NCI-H345 treated with DMSO at 0.1 percent for 48 hours (cell line): ENCODE data around the gene INSRR.

Experiments used
- DNase-seq: peaks from one replicate; lab custom pipeline; 2025; ENCODE audit not compliant: unreplicated experiment; lab: John Stamatoyannopoulos, UW

The INSRR gene

DNA sequence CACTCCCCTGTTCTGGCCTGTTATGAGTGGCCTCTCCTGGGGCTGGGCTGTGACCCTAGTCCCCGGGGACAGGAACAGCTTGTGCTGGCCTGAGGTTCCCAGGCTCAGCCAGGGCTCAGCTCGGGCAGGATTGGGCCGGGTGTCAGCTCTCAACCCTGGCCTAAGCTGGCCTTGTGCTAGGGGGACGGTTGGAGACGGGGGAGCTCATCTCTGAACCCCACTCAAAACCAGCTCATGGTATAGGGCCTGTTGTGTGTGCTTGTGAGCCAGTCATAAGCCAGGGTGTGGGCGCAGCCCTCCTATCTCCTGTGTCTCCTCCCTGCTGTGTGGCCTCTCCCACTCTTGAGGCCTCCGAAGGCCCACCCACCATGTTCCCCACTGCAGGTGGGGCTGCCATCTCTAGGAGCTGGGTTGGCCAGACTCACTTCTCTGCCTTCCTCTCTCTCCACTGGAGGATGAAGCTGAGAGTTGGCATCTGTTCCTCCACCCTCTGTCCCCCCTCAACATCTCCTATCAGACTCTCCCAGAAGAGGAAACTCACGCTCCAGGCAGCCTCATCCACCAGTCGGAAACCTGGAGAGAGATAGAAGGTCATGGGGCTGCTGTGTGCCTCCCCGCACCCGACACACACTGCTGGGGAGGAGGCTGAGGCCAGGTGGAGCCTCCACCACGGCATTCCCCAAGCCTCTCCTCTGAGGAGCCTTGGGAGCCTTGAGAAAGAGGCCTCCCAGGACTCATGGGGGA is 36.0 kb upstream of the INSRR start:
- DNase-seq, result no peak

DNA sequence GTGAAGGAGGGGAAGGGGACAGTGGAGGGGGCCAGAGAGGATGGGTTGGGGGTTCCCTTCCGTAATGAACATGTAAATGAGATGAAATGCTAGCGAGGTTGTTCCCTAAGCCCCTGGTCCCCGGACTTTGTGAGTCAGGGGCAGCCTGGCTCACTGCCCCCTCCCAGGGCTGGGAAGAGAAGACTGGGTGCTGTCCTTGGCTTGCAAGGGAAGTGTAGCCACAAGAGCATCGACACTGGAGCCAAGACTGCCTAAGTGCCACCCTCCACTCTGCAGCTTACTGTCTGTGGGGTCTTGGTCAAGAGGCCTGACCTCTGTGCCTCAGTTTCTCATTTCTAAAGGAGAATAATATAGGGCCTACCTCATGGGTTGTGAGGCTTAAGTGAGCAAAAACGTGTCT is 35.1 kb upstream of the INSRR start:
- no peak for DNase-seq

DNA sequence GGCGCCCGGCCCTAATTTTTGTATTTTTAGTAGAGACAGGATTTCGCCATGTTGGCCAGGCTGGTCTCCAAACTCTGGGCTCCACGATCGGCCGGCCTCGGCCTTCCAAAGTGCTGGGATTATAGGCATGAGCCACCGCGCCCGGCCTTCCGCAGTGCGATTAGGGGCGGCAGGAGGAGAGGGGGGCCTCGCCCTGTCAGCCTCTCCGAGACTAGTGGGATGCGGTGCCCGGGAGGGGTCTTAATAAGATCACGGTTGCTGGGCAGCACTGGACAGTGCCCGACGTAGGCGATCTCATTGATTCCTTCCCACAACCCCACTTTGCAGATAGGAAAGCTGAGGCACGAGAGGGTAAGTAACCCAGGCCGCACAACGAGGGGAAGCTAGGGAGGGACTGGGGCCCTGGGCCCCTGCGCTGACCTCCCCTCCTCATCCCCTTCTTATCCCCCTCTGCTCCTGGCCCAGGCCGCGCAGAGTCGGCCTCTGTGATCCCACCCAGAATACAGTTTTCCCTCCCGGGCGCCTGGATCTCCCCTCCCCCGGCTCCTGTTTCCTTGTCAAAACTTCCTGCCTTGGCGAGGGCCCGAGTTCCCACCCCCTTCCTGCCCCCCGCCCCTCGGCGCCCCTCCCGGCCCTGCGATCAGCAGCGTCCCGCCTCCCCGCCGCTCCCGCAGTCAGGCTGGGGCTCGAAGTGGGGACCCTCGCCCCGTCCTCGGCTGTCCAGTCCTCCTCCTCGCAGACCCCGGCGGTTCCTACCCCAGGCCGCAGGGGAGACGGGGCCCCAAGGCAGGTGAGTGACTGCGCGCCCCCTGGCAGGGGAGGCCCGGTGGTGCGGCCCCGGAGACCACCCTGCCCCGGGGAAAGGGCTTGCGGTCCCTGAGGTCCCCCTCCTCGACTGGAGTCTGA is 34.4 kb upstream of the INSRR start, which contains the start of gene PEAR1:
TSS of gene PEAR1 (plus strand) at position 671 of the 906 bp plus-strand sequence. CDS start 10,209 bp downstream, outside the sequence.
- DNase-seq, result no peak

DNA sequence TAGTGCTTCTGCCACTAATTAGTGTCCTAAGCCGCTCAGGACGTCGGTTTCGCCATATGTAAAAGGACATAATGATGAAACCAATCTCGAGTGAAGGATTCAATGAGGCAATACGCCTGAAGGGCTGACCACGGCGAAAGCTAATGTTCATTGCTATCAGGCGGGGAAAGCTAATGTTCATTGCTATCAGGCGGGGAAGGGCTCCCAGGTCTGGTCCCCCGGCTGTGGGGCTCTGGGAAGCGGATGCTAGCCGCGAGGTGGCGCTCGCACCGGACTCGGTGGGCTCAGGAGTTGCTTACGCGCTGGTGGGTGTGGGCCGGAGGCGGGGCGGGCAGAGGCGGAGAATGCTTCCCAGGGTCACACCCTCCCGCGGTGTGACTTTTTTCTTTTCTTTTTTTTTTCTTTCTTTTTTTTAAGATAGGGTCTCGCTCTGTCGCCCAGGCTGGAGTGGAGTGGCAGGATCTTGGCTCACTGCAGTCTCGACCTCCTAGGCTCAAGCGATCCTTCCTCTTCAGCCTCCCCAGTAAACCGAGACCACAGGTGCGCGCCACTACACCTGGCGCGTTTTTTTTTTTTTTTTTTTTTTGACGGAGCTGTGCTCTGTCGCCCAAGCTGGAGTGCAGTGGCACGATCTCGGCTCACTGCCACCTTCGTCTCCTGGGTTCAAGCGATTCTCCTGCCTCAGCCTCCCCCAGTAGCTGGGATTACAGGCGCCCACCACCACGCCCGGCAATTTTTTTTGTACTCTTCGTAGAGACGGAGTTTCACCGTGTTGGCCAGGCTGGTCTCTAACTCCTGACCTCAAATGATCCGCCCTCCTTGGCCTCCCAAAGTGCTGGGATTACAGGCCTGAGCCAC is 33.5 kb upstream of the INSRR start:
- DNase-seq, result peak; percentile 61

DNA sequence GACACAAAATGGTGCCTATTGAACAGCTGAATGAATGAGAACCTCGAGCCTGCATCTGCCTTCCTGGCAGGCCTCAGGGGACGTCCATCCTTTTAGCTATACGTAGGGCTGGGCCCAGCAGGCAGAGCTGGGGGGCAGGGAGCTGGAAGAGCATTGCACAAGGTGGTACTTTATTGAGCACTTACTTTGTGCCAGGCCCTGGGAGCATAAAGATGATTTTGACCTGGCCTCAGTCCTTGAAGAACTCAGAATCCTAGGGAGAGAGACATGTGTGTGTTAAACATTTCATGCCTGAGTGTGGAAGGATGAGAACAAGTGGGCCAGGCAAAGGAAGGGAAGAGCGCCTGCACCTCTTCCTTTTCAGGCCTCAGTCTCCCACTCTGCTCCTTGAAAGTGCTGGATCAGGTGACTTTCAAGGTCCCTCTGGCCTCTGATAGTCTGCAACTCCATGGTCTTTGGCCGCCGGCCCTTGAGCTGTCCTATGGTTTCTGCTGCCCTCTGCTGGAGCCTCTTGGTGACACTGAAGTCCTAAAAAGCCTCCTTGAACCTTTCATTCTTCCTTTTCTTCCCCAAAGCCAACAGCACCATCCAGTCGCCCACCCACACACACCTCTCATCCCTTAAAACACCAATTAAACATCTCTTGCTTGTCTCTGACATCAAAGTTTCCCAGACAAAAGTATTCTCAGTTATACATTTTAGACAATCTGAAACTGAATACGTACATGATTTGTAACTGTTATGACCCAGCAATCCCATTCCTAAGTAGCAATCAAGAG is 31.1 kb upstream of the INSRR start:
- peak; percentile 41 for DNase-seq

DNA sequence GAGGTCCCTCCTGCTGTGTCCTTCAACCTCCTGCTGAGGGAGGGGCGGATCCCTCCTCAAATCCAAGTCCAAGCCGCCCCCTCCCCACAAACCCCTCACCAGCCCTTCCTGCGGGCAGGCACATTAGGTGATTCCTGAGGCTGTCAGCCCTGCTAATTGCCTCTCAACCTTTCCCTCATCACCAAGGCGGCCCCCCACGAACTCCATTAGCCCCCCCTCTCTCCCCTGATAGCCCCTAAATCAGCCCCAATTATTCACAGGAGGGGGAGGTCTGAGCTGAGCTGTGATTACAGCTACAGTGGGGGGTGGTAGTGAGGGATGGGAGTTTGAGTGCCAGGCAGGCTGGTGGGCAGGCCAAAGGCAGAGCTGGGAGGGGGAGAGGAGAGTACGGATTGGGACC is 28.8 kb upstream of the INSRR start:
- no peak for DNase-seq

DNA sequence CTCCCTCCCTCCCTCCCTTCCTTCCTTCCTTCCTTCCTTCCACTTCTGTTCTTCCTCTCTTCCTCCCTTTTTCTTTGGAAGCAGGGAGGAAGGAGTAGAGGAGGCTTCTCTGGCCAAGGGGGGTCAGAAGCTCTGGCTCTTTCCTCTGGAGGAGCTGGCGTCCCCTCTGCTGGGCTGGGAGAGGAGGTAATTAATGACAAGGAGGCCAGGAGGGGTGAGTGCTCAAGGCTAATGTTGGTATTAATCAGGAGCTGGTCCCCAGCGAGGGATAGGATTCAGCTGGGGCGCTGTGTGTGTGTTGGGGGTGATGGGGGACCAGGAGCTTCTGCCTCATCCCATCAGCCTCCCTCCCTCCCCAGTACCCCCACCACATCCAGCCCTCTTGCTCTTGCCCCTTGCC is 28.4 kb upstream of the INSRR start:
- no peak for DNase-seq

DNA sequence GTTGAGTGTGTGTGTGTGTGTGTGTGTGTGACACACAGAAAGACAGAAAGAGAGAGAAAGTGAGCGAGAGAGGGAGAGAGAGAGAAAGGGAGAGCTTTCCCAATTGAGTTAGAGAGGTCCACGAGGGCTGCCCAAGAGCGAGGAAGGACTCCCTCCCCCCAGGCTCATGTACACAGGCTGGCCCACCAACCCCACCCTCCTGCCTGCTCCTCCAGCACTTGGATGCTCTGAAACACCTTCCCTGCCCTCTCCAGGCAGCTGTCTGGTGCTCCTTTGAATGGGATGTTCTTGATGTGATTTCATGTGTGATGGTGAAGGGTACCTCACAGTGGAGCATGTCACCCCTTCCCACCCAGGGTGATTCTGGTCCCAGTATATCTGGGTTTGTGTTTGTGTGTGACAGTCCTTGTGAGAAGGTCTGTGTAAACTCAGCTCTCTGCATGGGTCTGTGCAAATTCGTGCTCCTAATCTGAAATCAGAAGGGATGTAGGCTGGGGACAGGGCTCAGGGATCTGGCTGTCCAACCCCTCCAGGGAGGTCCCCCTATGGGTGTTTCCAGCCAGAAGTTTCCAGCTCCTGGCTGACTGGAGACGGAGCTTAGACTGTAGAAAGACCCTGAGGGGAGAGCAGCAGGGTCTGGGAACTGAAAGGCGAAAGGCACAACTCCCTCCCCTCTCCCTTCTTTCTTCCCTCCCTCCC is 27.8 kb upstream of the INSRR start:
- DNase-seq, result no peak

DNA sequence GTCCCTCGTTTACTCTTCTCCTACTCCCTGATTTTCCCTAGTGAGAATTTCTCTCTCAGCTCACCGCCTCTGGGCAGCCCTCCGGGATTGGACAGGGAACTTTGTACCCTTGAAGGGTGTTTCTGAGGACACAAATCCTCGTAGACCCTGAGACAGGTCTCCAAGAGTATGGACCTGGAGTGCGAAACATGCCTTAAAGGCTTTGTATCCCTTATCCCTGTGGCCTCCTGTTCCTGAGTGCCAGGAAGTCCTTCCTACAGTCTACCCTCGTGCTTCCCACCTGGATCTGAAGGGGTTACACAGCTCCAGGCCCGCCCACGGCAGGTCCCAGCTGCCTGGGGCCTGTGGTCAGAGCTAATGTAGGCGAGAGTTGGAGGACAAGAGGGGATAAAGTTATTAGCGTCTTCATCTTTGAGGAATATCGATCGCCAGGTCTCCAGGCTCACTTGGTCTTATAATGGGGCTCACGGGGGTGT is 27.0 kb upstream of the INSRR start:
- no peak for DNase-seq

DNA sequence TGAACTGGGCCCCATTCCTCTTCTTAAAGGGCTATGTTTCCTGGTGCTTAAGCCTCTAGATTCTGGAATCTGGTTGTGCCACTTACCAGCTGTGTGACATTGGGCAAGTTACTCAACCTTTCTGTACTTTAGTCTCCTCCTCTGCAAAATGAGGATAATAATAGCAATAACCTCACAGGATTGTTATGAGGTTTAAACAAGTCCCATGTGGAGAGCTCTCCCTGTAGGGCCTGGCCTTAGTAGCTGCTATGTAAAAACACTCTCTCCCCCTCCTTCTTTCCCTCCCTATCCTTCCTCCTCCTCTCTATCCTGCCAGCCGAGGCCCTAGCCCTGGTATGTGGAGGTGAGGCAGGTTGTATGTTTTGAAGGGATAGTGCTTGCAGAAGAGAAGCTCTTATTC is 26.4 kb upstream of the INSRR start:
- no peak for DNase-seq

DNA sequence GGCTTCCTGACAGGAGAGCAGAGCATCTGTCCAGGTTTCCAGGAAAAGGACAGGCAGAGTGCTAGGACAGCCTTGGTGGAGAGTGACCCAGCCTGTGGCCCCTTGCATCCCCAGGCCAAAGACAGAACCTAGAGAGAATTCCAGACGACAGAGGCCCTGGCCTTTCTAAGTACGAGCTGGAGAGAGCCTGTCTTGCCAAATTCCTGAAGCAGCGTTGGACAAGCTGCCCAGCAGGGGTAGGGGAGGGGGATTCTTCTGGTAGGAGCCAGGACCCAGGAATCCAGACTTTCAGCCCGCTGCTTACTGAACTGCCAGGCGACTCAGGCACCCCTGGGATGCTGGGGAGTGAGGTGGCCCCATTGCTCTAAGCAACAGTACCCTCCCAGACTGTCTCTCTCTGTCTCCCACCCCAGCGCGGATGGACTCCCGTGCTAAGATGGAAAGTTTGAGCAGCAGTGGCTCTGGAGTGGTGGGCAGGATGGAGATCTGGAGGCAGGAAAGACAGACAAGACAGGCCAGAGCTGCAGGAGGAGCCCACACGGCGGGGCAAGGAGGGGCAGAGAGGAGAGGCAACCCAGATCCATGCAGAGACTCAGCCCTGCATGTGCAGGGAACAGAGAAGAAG is 25.8 kb upstream of the INSRR start:
- no peak for DNase-seq

DNA sequence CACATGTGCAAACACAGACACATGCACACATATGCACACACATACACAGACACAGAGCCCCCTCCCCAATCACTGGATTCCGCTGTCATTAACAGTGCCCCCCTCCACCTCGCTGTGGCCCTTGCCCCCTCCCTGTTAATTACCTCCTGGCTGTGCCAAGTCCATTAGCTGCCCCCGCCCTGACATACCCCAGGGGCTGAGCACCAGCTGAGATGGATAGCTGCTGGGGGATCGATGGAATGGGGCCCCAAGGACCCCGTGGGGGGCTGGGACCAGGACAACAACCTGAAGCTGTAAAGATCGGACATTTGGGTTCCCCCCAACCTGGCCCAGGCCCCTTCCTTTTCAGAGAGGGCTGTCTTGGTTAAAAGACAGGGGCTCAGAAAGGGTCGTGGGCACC is 25.0 kb upstream of the INSRR start:
- no peak for DNase-seq

DNA sequence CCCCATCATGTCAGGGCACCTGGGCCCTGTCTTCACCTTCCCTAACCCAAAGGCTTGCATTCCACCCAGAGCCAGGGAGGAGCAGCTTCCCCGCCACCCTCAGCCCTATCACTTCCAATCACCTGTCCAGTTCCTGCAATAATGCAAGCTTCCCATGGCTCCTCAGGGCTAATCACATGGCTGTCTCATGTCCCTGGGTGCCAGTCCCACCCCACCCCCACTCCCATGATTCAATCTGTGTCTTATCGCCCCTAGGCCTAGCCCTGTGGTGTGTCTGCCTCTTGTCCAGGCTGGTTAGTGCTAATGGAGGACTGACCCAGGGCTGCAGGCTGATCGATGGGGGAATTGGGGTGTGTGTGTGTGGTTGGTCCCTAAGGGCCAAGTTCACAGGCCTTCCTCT is 23.6 kb upstream of the INSRR start:
- no peak for DNase-seq

DNA sequence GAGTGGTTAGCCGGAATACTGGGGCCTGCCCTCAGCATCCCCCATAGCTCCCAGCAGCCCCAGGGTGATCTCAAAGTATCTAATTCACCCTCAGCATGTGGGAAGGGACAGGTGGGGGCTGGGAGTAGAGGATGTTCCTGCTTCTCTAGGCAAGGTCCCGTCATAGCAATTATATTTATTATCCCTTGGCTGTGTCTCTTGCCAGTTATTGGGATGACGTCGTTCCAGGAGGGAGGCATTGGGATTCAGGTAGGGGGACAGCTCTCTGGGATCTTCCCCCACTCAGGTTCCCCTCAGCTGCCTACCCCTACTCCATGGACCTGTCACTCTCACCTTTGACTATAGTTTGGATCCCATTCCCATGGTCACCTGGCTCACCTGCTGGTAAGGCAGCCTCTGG is 22.7 kb upstream of the INSRR start:
- no peak for DNase-seq

DNA sequence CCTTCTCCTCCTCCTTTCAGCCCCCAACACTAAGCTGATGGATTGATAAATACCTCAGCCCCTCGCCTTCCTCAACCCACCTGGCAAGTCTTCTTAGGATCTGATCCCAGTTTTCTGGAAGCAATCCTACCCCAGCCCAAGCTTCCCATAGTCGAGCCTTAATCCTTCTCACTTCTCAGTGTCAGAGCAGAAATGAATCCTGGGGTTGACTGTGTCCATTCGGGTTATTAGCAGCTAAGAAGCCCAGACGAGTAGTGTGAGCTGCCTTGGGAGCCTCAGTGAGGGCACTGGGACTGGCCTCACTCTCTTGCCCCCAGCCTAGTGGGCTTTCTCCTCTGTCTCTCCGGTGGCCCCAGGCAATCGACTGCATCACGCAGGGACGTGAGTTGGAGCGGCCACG is 22.2 kb upstream of the INSRR start:
- no peak for DNase-seq

DNA sequence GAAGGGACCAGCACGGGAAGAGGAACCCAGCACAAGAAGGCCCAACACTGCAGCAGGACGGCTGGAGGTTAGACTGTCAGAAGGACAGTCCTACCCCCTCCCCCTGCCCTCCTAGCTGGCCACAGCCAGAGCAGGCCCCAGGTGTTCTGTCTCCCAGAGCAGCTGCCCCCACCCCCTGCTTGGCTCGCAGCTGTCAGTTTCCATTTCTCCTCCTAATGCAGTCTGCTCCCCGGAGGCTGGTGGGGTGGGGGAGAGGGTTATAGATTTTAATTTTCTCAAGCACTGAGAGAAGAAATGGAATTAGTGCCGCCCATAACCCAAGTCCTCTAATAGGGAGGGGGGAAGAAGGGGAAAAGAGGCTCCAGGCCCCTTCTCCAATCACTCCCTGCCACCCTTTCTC is 21.6 kb upstream of the INSRR start:
- no peak for DNase-seq

DNA sequence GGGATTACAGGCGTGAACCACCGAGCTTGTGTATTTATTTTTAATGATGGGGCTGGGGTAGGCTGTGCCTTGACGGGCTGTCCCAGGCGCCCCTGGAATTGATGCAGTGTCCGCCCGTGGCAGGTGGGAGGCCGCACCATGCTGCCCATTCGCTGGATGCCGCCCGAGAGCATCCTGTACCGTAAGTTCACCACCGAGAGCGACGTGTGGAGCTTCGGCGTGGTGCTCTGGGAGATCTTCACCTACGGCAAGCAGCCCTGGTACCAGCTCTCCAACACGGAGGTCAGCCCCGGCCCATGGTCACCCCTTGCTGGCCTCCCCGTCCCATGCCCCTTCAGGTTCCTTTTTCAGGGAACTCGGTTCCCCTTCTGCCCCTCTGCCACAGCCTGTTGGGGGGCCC is 21.0 kb upstream of the INSRR start:
- DNase-seq, result no peak

DNA sequence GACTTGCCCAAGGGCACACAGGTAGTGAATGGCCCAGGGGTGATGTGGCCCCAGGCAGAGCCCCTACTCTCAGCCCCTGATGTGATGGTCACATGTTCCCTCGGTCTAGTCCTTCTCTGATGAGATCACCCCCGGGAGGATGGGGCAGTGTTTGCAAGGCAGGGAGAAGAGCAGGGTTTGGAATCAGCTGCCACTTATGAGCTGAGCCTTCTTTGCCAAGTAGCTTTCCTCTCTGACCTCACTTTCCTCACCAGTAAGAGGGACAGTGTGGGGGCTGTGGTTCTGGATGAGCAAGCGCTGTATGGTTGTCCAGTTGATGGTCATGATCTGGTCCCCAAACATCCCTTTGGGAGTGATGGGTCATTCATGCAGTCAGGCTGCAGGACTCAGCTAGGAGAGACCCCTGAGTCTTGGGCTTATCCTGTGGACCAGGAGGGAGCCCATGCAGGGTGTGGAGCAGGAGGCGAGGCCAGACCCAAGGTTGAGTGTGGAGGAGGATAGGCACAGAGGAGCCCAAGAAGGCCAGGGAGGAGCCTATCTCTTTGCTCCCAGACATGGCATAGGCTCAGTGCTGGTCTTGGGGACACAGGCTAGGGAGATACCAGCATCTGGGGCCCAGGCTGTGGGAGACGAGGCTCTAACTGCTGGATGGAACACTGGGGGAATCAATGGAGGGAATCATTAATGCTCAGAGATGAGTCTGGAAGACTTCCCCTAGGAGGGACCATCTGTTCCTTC is 18.7 kb upstream of the INSRR start:
- DNase-seq, result no peak

DNA sequence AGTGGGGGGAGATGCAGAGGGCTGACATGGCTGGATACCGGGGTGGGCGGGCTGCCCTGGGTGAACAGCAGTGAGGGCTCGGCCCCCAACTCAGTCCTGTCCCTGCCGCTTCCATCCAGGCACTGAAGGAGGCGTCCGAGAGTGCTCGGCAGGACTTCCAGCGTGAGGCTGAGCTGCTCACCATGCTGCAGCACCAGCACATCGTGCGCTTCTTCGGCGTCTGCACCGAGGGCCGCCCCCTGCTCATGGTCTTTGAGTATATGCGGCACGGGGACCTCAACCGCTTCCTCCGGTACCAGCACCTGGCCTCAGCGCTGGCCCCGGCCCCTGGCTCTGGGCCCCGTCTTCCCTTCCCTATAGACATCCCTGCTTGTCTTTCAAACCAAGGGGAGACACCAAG is 17.4 kb upstream of the INSRR start:
- DNase-seq, result no peak
